Right atrium auricular region (tissue), 2 donors: ENCODE data around the gene DNAH8. TPM values are rescaled to one million over a fixed set of nuclear protein-coding genes. Genes with fewer than 3 reads are reported as not detected.

Experiments
- DNase-seq: peaks from one replicate; pipeline ENCODE4 v3.0.0-alpha.2; 2019; ENCODE audit warnings: low spot score
- H3K27ac ChIP-seq, 2 donors: fragments of 200-600 bp; sonication (generic); 1 replicate in 1 of 2; 2 replicates in 1 of 2; pipeline ENCODE4 v1.5.1; 2016 to 2019
- H3K27me3 ChIP-seq, 2 donors: fragments of 200-600 bp; sonication (generic); one replicate each; pipeline versions ENCODE4 v1.5.1 to v1.6.0; 2017 to 2019
- H3K36me3 ChIP-seq: fragments of 200-600 bp; sonication (generic); one replicate; pipeline ENCODE4 v1.5.1; 2016
- H3K4me1 ChIP-seq, 2 donors: fragments of 200-600 bp; sonication (generic); one replicate each; pipeline versions ENCODE4 v1.5.1 to v1.6.0; 2017 to 2019
- H3K4me3 ChIP-seq, 2 donors: fragments of 200-600 bp; sonication (generic); 1 replicate in 1 of 2; 2 replicates in 1 of 2; pipeline ENCODE4 v1.5.1; 2017 to 2019; ENCODE audit warnings: mild to moderate bottlenecking in 1 of 2, moderate library complexity in 1 of 2
- H3K9me3 ChIP-seq, 2 donors: fragments of 200-600 bp; sonication (generic); one replicate each; pipeline ENCODE4 v1.5.1; 2019
- CTCF ChIP-seq, 2 donors: fragments of 200-600 bp; sonication (generic); IDR thresholded peaks; one replicate each; pipeline ENCODE4 v1.5.1; 2019; ENCODE audit warnings: antibody characterized with exemption in 2 of 2
- total RNA-seq, 2 donors: library from RNA; depleted of rRNA; stranded (reverse); fragments of >200 nt; gene quantifications; one replicate each; pipeline ENCODE4 v1.1.0, GENCODE V29; 2016

DNAH8 gene
- total RNA-seq, 2 donors from 2014 or later, result 0.04 TPM; not detected in 1

- TF ChIP-seq CTCF (IDR thresholded peaks at IDR 0.05), result no peak
Measured at GRCh38 chr6:38716825-38717224, 1.7 kb downstream of the DNAH8 start.

GRCh38 chr6:38719358-38719757 lies 4.2 kb downstream of the DNAH8 start:
- H3K27ac ChIP-seq, result no peak overlapping the region
- TF ChIP-seq CTCF (IDR thresholded peaks at IDR 0.05), result no peak
- no peaks in the 10 kb centered on the region for H3K36me3 ChIP-seq
- H3K9me3 ChIP-seq, result no peaks in the 10 kb centered on the region
- no peaks in the 10 kb centered on the region for H3K4me1 ChIP-seq
- H3K27me3 ChIP-seq, result peaks cover 0 to 9% of the 10 kb centered on the region in 2 donors
- no peak for DNase-seq
- H3K4me3 ChIP-seq, result no peak overlapping the region

More at GRCh38 chr6:38716825-38717224, 1.7 kb downstream of the DNAH8 start:
- Histone ChIP-seq H3K4me1 (no peaks in the 10 kb centered on the region), H3K27me3 (peaks cover 0 to 9% of the 10 kb centered on the region in 2 donors), H3K9me3 (no peaks in the 10 kb centered on the region), H3K27ac (no peak overlapping the region), H3K4me3 (no peak overlapping the region), H3K36me3 (no peaks in the 10 kb centered on the region)
- DNase-seq, result no peak

- Histone ChIP-seq H3K4me1 (no peaks in the 10 kb centered on the region), H3K9me3 (no peaks in the 10 kb centered on the region), H3K36me3 (no peaks in the 10 kb centered on the region), H3K4me3 (no peak overlapping the region), H3K27me3 (peaks cover 0 to 5% of the 10 kb centered on the region in 2 donors), H3K27ac (no peak overlapping the region)
- no peak for DNase-seq
- TF ChIP-seq CTCF (IDR thresholded peaks at IDR 0.05), result no peak
Measured at GRCh38 chr6:38720295-38720694, 5.2 kb downstream of the DNAH8 start.

GRCh38 chr6:38722038-38722437 lies 6.9 kb downstream of the DNAH8 start:
- no peak for DNase-seq
- no peak for TF ChIP-seq CTCF (IDR thresholded peaks at IDR 0.05)

DNA sequence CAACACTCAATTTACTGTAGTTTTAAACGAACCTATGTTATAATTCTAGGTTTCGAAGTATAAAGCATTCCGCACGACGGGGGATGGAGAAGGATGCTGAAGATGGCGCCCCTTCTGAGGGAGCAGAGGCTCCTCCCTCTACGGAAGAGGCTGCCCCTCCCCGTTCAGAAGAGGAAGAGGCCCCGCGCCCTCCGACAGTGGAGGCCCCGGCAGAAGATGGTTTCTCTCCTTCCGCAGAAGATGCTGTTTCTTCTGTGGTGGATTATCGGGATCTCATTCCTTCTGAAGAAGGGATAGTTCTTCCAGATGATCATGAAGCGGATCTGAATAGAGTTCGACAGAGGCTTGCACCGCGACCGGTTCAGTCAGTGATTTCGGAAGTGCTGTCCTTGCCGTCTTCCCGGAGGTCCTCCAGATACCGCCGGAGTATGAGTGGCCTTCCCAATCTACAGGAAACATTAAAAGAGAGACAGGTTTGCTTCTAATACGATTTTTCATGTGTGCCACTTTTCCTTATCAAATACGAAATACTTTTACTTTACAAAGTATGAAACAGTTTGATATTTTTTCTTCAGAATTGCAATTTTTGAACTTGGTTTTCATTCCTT lies 7.7 kb downstream of the DNAH8 start:
- TF ChIP-seq CTCF (IDR thresholded peaks at IDR 0.05), result no peak

More at GRCh38 chr6:38722038-38722437, 6.9 kb downstream of the DNAH8 start:
- Histone ChIP-seq H3K4me3 (no peak overlapping the region), H3K9me3 (no peaks in the 10 kb centered on the region), H3K27ac (no peak overlapping the region), H3K4me1 (no peaks in the 10 kb centered on the region), H3K36me3 (no peaks in the 10 kb centered on the region), H3K27me3 (no peaks in the 10 kb centered on the region)

GRCh38 chr6:38723783-38724182 lies 8.7 kb downstream of the DNAH8 start:
- no peak for DNase-seq
- H3K9me3 ChIP-seq, result no peaks in the 10 kb centered on the region
- TF ChIP-seq CTCF (IDR thresholded peaks at IDR 0.05), result no peak
- no peaks in the 10 kb centered on the region for H3K36me3 ChIP-seq
- H3K4me3 ChIP-seq, result no peak overlapping the region
- no peak overlapping the region for H3K27ac ChIP-seq
- no peaks in the 10 kb centered on the region for H3K27me3 ChIP-seq
- H3K4me1 ChIP-seq, result no peaks in the 10 kb centered on the region

More for the DNA sequence above, 7.7 kb downstream of the DNAH8 start:
- H3K4me3 ChIP-seq, result no peak overlapping the region
- no peak for DNase-seq
- H3K36me3 ChIP-seq, result no peaks in the 10 kb centered on the region
- H3K27me3 ChIP-seq, result no peaks in the 10 kb centered on the region
- no peaks in the 10 kb centered on the region for H3K4me1 ChIP-seq
- no peak overlapping the region for H3K27ac ChIP-seq
- H3K9me3 ChIP-seq, result no peaks in the 10 kb centered on the region
